Left ventricle myocardium superior (tissue), 1 donor: Measurements from ENCODE around the gene CDH26. TPM values are rescaled to one million over a fixed set of nuclear protein-coding genes. Genes with fewer than 3 reads are reported as not detected.
"Not testable (repeated sequence)": the region's sequence is repeated elsewhere in the genome, so short reads cannot be mapped to it uniquely, and the experiment has no call there.

Experiments used
- ATAC-seq: fragments of 200-7000 bp; cut with Tn5 transposase; one replicate; pipeline ENCODE4 v1.9.1; 2020; ENCODE audit warnings: mild to moderate bottlenecking, moderate library complexity
- DNase-seq: peaks from one replicate; pipeline ENCODE4 v3.0.0-alpha.2; 2020
- intact Hi-C: fragments of 100-400 bp; cut with micrococcal nuclease; formaldehyde crosslinking; loops from one replicate; pipeline ENCODE4 v1.11.0; 2022
- total RNA-seq: library from RNA; stranded (reverse); fragmentation: NEBNext Ultra II Directional; extraction: Animal tissue kit (Norgen Biotek cat#: 25700); gene quantifications from one replicate; pipeline ENCODE4 v1.2.1, GENCODE V29; 2021
- donor health status: DM: no; HTN: yes; CAD: no; lungs with severe emphysema.

The CDH26 gene
- total RNA-seq, 1 donor from 2014 or later: 1.6 TPM

- no peak for ATAC-seq
- DNase-seq: no peak
- intact Hi-C loops: no loop called here
Measured at GRCh38 chr20:60036346-60036745, 78.1 kb downstream of the CDH26 start.

GRCh38 chr20:60036746-60037499, 78.7 kb downstream of the CDH26 start:
- intact Hi-C loops: no loop called here
- ATAC-seq (no peak), DNase-seq (no peak)

DNA sequence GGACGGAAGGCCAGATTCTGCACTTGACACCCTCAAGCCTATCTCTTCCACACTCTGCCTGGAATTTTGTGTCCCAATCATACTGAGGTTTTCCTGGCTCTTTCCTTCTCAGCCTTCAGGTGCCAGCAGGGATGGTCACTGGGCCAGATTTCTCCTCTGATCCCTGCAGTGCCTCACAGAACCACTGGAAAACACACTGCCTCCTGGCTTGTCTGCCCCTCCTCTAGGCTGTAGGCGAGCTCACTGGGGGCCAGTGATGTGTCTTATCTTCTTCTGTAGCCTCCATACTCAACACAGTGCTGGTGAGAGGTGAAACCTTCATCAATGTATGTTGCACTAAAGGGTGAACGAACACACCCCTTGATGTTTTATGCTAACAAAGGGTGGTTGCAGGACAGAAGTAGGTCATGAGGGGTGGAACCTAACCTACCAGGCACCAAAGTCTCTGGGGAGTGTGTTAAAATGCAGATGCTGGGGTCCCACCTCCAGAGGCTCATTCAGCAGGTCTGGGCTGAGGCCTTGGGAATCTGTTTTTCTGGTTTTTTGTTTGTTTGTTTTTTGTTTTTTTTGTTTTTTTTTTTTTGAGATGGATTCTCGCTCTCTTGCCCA, 80.3 kb downstream of the CDH26 start:
- ATAC-seq (no peak), DNase-seq (no peak)
- intact Hi-C loops: no loop called here

- DNase-seq (no peak), ATAC-seq (no peak)
- intact Hi-C loops: no loop called here
Measured at GRCh38 chr20:60039526-60039925, 81.3 kb downstream of the CDH26 start.

DNA sequence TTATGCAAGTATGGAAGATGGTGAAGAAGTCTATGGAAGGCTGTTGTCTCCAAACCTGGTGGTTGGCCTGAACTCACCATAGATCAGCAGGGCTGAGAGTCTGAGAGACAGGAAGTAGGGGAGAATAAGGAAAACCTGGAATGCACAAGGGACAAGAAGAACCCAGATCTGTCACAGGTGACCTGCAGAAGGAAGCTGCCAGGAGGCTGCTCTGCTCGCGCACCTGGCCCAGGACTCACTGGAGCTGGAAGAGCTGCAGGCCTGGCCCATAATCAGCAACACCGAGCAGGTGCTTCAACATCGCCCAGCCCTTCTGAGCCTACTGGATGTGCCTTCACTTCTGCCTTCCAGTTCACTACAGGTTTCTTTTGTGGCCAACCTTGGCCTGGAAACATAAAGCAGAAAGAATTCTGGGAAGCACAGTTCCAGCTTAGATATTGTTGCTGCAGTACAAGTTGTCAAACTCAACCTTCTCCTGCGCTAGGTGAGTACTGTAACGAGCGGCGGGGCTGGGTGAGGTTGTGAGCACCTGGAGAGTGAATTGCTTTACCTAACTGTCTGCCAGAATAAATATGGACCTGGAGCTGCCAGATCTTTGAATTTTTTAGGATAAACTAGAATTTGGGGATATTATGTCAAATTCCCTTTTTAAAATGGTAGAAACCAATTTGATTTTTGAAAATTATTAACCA, 82.4 kb downstream of the CDH26 start:
- ATAC-seq (no peak), DNase-seq (no peak)
- intact Hi-C loops: no loop called here

DNA sequence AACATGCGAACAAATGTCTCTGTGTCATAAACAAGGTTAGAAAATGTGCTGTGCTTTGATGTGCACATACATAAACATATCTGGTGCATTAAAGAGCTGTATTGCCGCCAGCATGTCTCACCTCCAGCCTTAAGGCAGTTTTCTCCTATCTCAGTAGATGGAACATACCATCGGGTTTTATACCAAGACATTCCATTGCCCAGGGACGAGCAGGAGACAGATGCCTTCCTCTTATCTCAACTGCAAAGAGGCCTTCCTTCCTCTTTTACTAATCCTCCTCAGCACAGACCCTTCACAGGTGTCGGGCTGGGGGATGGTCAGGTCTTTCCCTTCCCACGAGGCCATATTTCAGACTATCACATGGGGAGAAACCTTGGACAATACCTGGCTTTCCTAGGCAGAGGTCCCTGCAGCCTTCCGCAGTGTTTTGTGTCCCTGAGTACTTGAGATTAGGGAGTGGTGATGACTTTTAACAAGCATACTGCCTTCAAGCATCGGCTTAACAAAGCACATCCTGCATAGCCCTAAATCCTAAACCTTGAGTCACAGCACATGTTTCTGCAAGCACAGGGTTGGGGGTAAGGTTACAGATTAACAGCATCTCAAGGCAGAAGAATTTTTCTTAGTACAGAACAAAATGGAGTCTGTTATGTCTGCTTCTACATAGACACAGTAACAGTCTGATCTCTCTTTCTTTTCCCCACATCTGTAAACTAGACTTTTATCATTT, 83.4 kb downstream of the CDH26 start:
- ATAC-seq, intact Hi-C loops: not testable (repeated sequence)

DNA sequence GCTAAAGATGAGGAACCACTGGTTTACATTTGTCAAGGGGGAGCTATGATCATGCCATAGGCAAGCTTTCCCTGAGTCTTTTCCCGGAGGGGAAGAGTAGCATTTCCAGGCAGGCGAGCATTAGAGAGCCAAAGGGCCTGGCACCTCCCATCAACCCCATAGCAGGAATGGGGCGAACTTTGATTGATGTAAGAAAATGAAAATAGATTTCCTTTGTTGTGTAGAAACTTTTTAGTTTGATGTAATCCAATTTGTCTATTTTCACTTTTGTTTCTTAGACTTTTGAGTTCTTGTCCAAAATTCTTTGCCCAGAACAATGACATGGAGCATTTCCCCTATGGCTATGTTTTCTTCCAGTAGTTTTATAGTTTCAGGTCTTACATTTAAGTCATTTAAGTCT, 85.2 kb downstream of the CDH26 start:
- ATAC-seq (no peak), DNase-seq (no peak)
- intact Hi-C loops: no loop called here

More for the DNA sequence above, 83.4 kb downstream of the CDH26 start:
- DNase-seq: not testable (repeated sequence)

- intact Hi-C loops: no loop called here
- ATAC-seq: peak; percentile 41
- DNase-seq: no peak
Measured at GRCh38 chr20:60046011-60046413, 87.8 kb downstream of the CDH26 start.

GRCh38 chr20:60046436-60046835, 88.2 kb downstream of the CDH26 start:
- intact Hi-C loops: no loop called here
- DNase-seq: no peak
- no peak for ATAC-seq

DNA sequence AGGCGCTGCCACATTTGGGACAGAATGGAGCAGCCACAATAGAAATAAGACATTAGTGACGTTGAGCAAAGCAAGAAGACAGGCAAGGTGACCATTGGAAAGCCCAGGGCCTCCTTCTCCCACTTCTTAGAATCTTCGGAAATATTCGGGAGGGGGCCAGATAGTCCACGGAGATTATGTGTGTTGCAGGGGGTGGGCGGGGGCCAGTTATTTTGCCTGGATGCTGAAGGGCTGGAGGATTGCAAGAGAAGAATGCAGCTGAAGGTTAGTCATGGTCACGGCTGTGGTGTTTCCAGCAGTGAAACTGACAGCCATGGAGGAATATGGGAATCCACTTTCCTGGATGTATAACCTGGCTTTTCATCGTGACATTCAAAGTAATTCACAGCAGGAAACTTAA, 88.6 kb downstream of the CDH26 start:
- DNase-seq: no peak
- intact Hi-C loops: no loop called here
- no peak for ATAC-seq

- DNase-seq: no peak
- peak; percentile 49 for ATAC-seq
- intact Hi-C loops: no loop called here
Measured at GRCh38 chr20:60048634-60049521, 90.7 kb downstream of the CDH26 start.

DNA sequence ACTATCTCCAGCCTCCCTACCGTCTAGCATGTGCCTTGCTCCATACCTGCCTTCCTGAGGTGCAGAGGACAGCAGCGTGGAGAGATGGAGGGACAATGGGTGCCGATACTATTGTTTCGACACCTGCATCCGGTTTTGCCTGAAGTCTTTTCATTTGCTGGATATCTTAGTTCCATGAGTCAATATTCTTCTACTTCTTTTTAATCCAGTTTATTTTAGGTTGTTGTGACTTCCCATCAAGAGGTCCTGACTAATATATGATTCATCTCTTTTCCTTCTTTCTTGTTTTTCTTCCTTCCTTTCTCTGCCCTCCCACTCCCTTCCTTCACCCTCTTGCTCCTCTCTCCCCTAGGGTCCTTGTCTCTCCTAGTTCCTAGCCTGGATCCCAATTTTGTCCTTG, 91.4 kb downstream of the CDH26 start:
- intact Hi-C loops: no loop called here
- ATAC-seq: no peak
- DNase-seq: no peak

DNA sequence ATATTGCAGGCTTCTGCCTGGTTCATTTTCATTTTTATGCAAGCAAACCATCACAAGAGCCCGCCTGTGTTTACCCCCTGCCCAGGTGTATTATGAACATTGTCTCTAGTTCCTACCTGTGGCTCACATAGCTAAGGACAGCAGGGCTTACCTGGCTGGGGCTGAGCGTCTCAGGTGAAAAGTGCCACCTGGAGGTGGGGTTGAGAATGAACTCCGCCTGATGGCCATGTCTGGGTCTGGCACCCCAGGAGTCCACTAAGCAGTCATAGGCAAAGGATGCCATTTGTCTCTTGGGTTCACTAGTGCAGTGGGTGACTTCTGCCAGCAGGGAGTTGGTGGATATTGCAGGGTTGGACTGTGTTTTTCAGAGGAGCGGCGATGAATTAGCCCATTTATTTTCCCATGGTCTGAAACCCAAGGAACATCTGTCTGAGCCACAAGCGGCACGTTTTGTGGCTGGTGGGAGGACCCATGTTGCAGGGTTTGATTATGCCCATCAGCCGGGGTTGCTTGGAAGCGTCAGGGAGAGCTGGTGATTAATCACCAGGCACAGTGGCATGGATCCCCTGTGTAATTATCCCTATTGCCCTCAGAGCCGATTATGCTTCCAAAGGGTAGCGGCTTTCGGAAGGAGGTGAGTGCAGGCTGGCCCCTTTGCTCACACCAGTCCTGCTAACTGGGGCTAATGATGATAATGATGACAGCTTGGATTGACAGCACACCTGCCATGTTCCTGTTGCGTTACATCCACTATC, 92.1 kb downstream of the CDH26 start:
- ATAC-seq: no peak
- intact Hi-C loops: no loop called here
- DNase-seq: no peak

- DNase-seq (no peak), ATAC-seq (no peak)
- intact Hi-C loops: no loop called here
Measured at GRCh38 chr20:60051911-60052310, 93.7 kb downstream of the CDH26 start.

- DNase-seq (no peak), ATAC-seq (no peak)
- intact Hi-C loops: no loop called here
Measured at GRCh38 chr20:60052322-60052721, 94.1 kb downstream of the CDH26 start.

DNA sequence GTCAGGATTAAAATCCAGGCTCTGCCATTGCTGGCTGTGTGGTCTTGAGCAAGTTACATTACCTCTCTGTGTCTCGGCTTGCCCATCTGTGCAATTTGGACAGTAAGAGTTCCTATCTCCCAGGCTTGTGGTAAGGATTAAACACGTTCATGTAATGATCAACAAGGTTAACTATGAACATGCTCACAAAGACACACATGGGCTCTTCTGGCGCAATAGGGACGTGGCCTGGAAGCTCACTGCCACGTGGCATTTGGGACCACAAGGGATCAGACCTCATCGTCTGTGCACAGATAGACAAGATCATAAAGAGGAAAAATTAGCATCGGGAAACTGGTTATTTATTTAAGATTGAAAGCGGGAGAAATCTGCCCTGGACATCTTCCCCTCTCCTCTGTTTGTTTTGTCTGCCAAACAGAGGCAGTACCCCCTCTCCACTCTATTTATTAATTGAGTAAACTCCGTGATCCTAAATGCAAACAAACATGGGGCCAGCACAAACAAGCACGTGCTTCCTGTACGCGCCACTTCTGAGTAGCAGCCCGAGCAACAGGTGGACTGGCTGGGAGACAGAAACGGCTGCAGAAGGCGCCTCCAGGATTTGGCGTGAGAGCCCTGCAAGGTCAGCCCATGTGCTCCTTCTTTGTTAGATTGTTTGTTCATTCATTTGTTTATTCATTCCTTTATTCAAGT, 95.0 kb downstream of the CDH26 start:
- intact Hi-C loops: no loop called here
- ATAC-seq (no peak), DNase-seq (no peak)

GRCh38 chr20:60053818-60054190, 95.6 kb downstream of the CDH26 start:
- intact Hi-C loops: no loop called here
- no peak for ATAC-seq
- no peak for DNase-seq
